ENCODE measurements around the gene PPFIA1. TPM values are rescaled to one million over a fixed set of nuclear protein-coding genes. Genes with fewer than 3 reads are reported as not detected.

PPFIA1 gene
- total and polyA plus RNA-seq, 2 experiments from 2014 or later, result 36.0 to 39.6 TPM

GRCh38 chr11:70409871-70410270, 139.4 kb downstream of the PPFIA1 start:
- H3K27ac ChIP-seq, result no peak overlapping the region
- no peak overlapping the region for H3K4me3 ChIP-seq
- H3K36me3 ChIP-seq (replicated peaks; ENCODE audit: insufficient read depth, low read depth), result peaks cover 6% of the 10 kb centered on the region
- WGBS (ENCODE audit: low lambda C conversion rate, missing lambda C conversion rate), result over 99% methylated on average over 7 of the region's 7 CpGs
- H3K9me2 ChIP-seq (replicated peaks; ENCODE audit: insufficient read depth), result no peaks in the 10 kb centered on the region
- no peaks in the 10 kb centered on the region for H3K4me1 ChIP-seq (ENCODE audit: insufficient read depth)
- H3K79me2 ChIP-seq, result peaks cover 26% of the 10 kb centered on the region
- no peaks in the 10 kb centered on the region for H3K27me3 ChIP-seq
- no peaks in the 10 kb centered on the region for H3K9me3 ChIP-seq (ENCODE audit: low read depth)
- TF ChIP-seq, protein P1, sequence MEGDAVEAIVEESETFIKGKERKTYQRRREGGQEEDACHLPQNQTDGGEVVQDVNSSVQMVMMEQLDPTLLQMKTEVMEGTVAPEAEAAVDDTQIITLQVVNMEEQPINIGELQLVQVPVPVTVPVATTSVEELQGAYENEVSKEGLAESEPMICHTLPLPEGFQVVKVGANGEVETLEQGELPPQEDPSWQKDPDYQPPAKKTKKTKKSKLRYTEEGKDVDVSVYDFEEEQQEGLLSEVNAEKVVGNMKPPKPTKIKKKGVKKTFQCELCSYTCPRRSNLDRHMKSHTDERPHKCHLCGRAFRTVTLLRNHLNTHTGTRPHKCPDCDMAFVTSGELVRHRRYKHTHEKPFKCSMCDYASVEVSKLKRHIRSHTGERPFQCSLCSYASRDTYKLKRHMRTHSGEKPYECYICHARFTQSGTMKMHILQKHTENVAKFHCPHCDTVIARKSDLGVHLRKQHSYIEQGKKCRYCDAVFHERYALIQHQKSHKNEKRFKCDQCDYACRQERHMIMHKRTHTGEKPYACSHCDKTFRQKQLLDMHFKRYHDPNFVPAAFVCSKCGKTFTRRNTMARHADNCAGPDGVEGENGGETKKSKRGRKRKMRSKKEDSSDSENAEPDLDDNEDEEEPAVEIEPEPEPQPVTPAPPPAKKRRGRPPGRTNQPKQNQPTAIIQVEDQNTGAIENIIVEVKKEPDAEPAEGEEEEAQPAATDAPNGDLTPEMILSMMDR (IDR thresholded peaks at IDR 0.05; ENCODE audit: poor library complexity), result no peak
- TF ChIP-seq EZH2phosphoT487 (IDR thresholded peaks at IDR 0.05; ENCODE audit: low read depth, severe bottlenecking, unreplicated experiment) (no peak), EZH2 (IDR thresholded peaks at IDR 0.05; ENCODE audit: borderline replicate concordance) (no peak)
- peaks cover 16% of the 10 kb centered on the region for H4K20me1 ChIP-seq (ENCODE audit: insufficient read depth, poor library complexity, severe bottlenecking)
- no peak for DNase-seq (ENCODE audit: low spot score)
- no peak overlapping the region for H2AFZ ChIP-seq
- no peak overlapping the region for H3K4me2 ChIP-seq

GRCh38 chr11:70410276-70411205, 140.1 kb downstream of the PPFIA1 start:
- no peak for DNase-seq (ENCODE audit: low spot score)
- 96% methylated on average over 29 of the region's 29 CpGs for WGBS (ENCODE audit: low lambda C conversion rate, missing lambda C conversion rate)
- no peak overlapping the region for H2AFZ ChIP-seq
- peaks cover 19% of the 10 kb centered on the region for H3K79me2 ChIP-seq
- no peaks in the 10 kb centered on the region for H3K4me1 ChIP-seq (ENCODE audit: insufficient read depth)
- H3K9me2 ChIP-seq (replicated peaks; ENCODE audit: insufficient read depth), result no peaks in the 10 kb centered on the region
- no peaks in the 10 kb centered on the region for H3K9me3 ChIP-seq (ENCODE audit: low read depth)
- H3K4me3 ChIP-seq, result no peak overlapping the region
- TF ChIP-seq EZH2 (IDR thresholded peaks at IDR 0.05; ENCODE audit: borderline replicate concordance) (no peak), EZH2phosphoT487 (IDR thresholded peaks at IDR 0.05; ENCODE audit: low read depth, severe bottlenecking, unreplicated experiment) (no peak)
- TF ChIP-seq, protein P1 (IDR thresholded peaks at IDR 0.05; ENCODE audit: poor library complexity), result no peak
- H4K20me1 ChIP-seq (ENCODE audit: insufficient read depth, poor library complexity, severe bottlenecking), result peaks cover 10% of the 10 kb centered on the region
- no peak overlapping the region for H3K4me2 ChIP-seq
- no peaks in the 10 kb centered on the region for H3K27me3 ChIP-seq
- peaks cover 10% of the 10 kb centered on the region for H3K36me3 ChIP-seq (replicated peaks; ENCODE audit: insufficient read depth, low read depth)
- no peak overlapping the region for H3K27ac ChIP-seq

GRCh38 chr11:70411713-70412452, 141.4 kb downstream of the PPFIA1 start:
- H3K9me3 ChIP-seq (ENCODE audit: low read depth), result no peaks in the 10 kb centered on the region
- no peak overlapping the region for H3K4me3 ChIP-seq
- DNase-seq (ENCODE audit: low spot score), result no peak
- whole genome bisulfite sequencing (ENCODE audit: low lambda C conversion rate, missing lambda C conversion rate), result 98% methylated on average over 15 of the region's 15 CpGs
- no peaks in the 10 kb centered on the region for H4K20me1 ChIP-seq (ENCODE audit: insufficient read depth, poor library complexity, severe bottlenecking)
- TF ChIP-seq EZH2 (IDR thresholded peaks at IDR 0.05; ENCODE audit: borderline replicate concordance) (no peak), EZH2phosphoT487 (IDR thresholded peaks at IDR 0.05; ENCODE audit: low read depth, severe bottlenecking, unreplicated experiment) (no peak)
- TF ChIP-seq, protein P1 (IDR thresholded peaks at IDR 0.05; ENCODE audit: poor library complexity), result no peak
- H3K79me2 ChIP-seq, result peaks cover 6% of the 10 kb centered on the region
- no peak overlapping the region for H2AFZ ChIP-seq
- no peaks in the 10 kb centered on the region for H3K4me1 ChIP-seq (ENCODE audit: insufficient read depth)
- H3K27me3 ChIP-seq, result no peaks in the 10 kb centered on the region
- H3K27ac ChIP-seq, result no peak overlapping the region
- no peak overlapping the region for H3K4me2 ChIP-seq
- peaks cover 15% of the 10 kb centered on the region for H3K36me3 ChIP-seq (replicated peaks; ENCODE audit: insufficient read depth, low read depth)
- no peaks in the 10 kb centered on the region for H3K9me2 ChIP-seq (replicated peaks; ENCODE audit: insufficient read depth)

Measured in hepatocyte (in vitro differentiated cells).